Astrocyte (in vitro differentiated cells and primary cell): ENCODE data around the gene RGSL1. TPM values are rescaled to one million over a fixed set of nuclear protein-coding genes. Genes with fewer than 3 reads are reported as not detected.

Experiments
- DNase-seq: peaks from one replicate; pipeline ENCODE4 v3.0.0-alpha.2; 2010; ENCODE audit warnings: low read depth
- FAIRE-seq: peaks from 2 replicates; lab custom pipeline; 2011; peaks lifted over from hg19 to GRCh38; lab: Jason Lieb, UNC
- H2AFZ ChIP-seq: 2 replicates; pipeline ENCODE4 v1.6.0; 2012; ENCODE audit warnings: low read depth, low read length, inconsistent platforms
- H3K27ac ChIP-seq: 2 replicates; pipeline ENCODE4 v1.5.1; 2011; ENCODE audit warnings: low read depth, low read length, inconsistent platforms
- H3K27me3 ChIP-seq: 2 replicates; pipeline ENCODE4 v1.6.0; 2011; ENCODE audit warnings: low read length, inconsistent platforms; ENCODE audit not compliant: insufficient read depth
- H3K36me3 ChIP-seq: 2 replicates; pipeline ENCODE4 v1.5.1; 2011; ENCODE audit warnings: low read length, inconsistent platforms; ENCODE audit not compliant: insufficient read depth
- H3K4me1 ChIP-seq: 2 replicates; pipeline ENCODE4 v1.5.1; 2011; ENCODE audit warnings: low read length, inconsistent platforms; ENCODE audit not compliant: insufficient read depth
- H3K4me2 ChIP-seq: 2 replicates; pipeline ENCODE4 v1.6.0; 2012; ENCODE audit warnings: low read length, inconsistent platforms
- H3K4me3 ChIP-seq: 2 replicates; pipeline ENCODE4 v1.5.1; 2011; ENCODE audit warnings: low read depth, mild to moderate bottlenecking, low read length, inconsistent platforms; ENCODE audit not compliant: insufficient read depth
- H3K79me2 ChIP-seq: 2 replicates; pipeline ENCODE4 v1.6.0; 2012; ENCODE audit warnings: mild to moderate bottlenecking, low read length, inconsistent platforms; ENCODE audit not compliant: insufficient read depth
- H3K9ac ChIP-seq: 2 replicates; pipeline ENCODE4 v1.6.0; 2012; ENCODE audit warnings: mild to moderate bottlenecking, low read length, inconsistent platforms
- H3K9me3 ChIP-seq: 2 replicates; pipeline ENCODE4 v1.5.1; 2012; ENCODE audit warnings: low read depth, mild to moderate bottlenecking, low read length, inconsistent platforms; ENCODE audit not compliant: insufficient read depth
- H4K20me1 ChIP-seq: 2 replicates; pipeline ENCODE4 v1.6.0; 2012; ENCODE audit warnings: low read length, inconsistent platforms; ENCODE audit not compliant: insufficient read depth
- H3K27ac Mint-ChIP-seq: one replicate; pipeline ENCODE4 v1.8.0; 2021; ENCODE audit warnings: mild to moderate bottlenecking, mixed read lengths; ENCODE audit not compliant: unreplicated experiment
- H3K27me3 Mint-ChIP-seq: one replicate; pipeline ENCODE4 v1.8.0; 2021; ENCODE audit warnings: low read depth, mixed read lengths; ENCODE audit not compliant: unreplicated experiment
- H3K36me3 Mint-ChIP-seq: one replicate; pipeline ENCODE4 v1.8.0; 2021; ENCODE audit warnings: low read depth, mixed read lengths; ENCODE audit not compliant: unreplicated experiment
- H3K4me1 Mint-ChIP-seq: one replicate; pipeline ENCODE4 v1.8.0; 2021; ENCODE audit warnings: low read depth, mixed read lengths; ENCODE audit not compliant: unreplicated experiment
- H3K4me3 Mint-ChIP-seq: one replicate; pipeline ENCODE4 v1.8.0; 2021; ENCODE audit warnings: mild to moderate bottlenecking, moderate library complexity, mixed read lengths; ENCODE audit not compliant: unreplicated experiment
- H3K9me3 Mint-ChIP-seq: one replicate; pipeline ENCODE4 v1.8.0; 2021; ENCODE audit warnings: mild to moderate bottlenecking, mixed read lengths; ENCODE audit not compliant: unreplicated experiment
- CTCF ChIP-seq: IDR thresholded peaks from 2 replicates; pipeline ENCODE4 v1.5.1; 2011; ENCODE audit warnings: low read depth, mild to moderate bottlenecking, inconsistent platforms, low read length, moderate library complexity; ENCODE audit not compliant: insufficient read depth
- EZH2 ChIP-seq: IDR thresholded peaks from 2 replicates; pipeline ENCODE4 v1.6.1; 2012; ENCODE audit warnings: mild to moderate bottlenecking, low read length, inconsistent platforms; ENCODE audit not compliant: insufficient read depth
- total RNA-seq: library from RNA; stranded (reverse); gene quantifications from 2 replicates; pipeline ENCODE4 v1.2.1, GENCODE V29; 2021

The RGSL1 gene
- total RNA-seq, 1 donor from 2014 or later: not detected

- Mint-ChIP-seq H3K9me3 (no peaks in the 10 kb centered on the region), H3K36me3 (no peaks in the 10 kb centered on the region), H3K4me3 (no peak overlapping the region), H3K27me3 (peaks cover 2% of the 10 kb centered on the region), H3K27ac (no peak overlapping the region), H3K4me1 (no peaks in the 10 kb centered on the region)
- H3K27me3 ChIP-seq: no peaks in the 10 kb centered on the region
- no peak for TF ChIP-seq EZH2
- H3K27ac ChIP-seq: no peak overlapping the region
- H2AFZ ChIP-seq: no peak overlapping the region
- H3K9ac ChIP-seq: no peak overlapping the region
- H3K4me2 ChIP-seq: no peak overlapping the region
- no peaks in the 10 kb centered on the region for H3K9me3 ChIP-seq
- H3K4me3 ChIP-seq: no peak overlapping the region
- no peak for DNase-seq
- no peaks in the 10 kb centered on the region for H3K4me1 ChIP-seq
- H3K36me3 ChIP-seq: no peaks in the 10 kb centered on the region
- FAIRE-seq: no peak
- H4K20me1 ChIP-seq: no peaks in the 10 kb centered on the region
- H3K79me2 ChIP-seq: no peaks in the 10 kb centered on the region
These were observed 34.7 kb downstream of the RGSL1 start for GRCh38 chr1:182484531-182485257.

GRCh38 chr1:182485861-182486260 lies 35.9 kb downstream of the RGSL1 start:
- Mint-ChIP-seq H3K4me3 (no peak overlapping the region), H3K27ac (no peak overlapping the region), H3K27me3 (peaks cover 2% of the 10 kb centered on the region), H3K4me1 (no peaks in the 10 kb centered on the region), H3K9me3 (no peaks in the 10 kb centered on the region), H3K36me3 (no peaks in the 10 kb centered on the region)
- Histone ChIP-seq H3K4me1 (no peaks in the 10 kb centered on the region), H3K79me2 (no peaks in the 10 kb centered on the region), H3K4me3 (no peak overlapping the region), H3K9ac (no peak overlapping the region), H3K27me3 (no peaks in the 10 kb centered on the region), H3K27ac (no peak overlapping the region), H4K20me1 (no peaks in the 10 kb centered on the region), H3K9me3 (no peaks in the 10 kb centered on the region), H2AFZ (no peak overlapping the region), H3K36me3 (no peaks in the 10 kb centered on the region), H3K4me2 (no peak overlapping the region)
- DNase-seq (no peak), FAIRE-seq (no peak)
- TF ChIP-seq EZH2 (no peak), CTCF (no peak)

GRCh38 chr1:182488803-182489202 lies 38.9 kb downstream of the RGSL1 start:
- Mint-ChIP-seq H3K4me1 (no peaks in the 10 kb centered on the region), H3K9me3 (no peaks in the 10 kb centered on the region), H3K36me3 (no peaks in the 10 kb centered on the region), H3K4me3 (no peak overlapping the region), H3K27me3 (peaks cover 2% of the 10 kb centered on the region), H3K27ac (no peak overlapping the region)
- H3K9me3 ChIP-seq: no peaks in the 10 kb centered on the region
- no peak for FAIRE-seq
- no peak overlapping the region for H3K27ac ChIP-seq
- H3K79me2 ChIP-seq: no peaks in the 10 kb centered on the region
- DNase-seq: no peak
- H3K4me3 ChIP-seq: no peak overlapping the region
- no peak overlapping the region for H2AFZ ChIP-seq
- H4K20me1 ChIP-seq: no peaks in the 10 kb centered on the region
- no peaks in the 10 kb centered on the region for H3K36me3 ChIP-seq
- H3K4me2 ChIP-seq: no peak overlapping the region
- TF ChIP-seq EZH2: no peak
- no peak for TF ChIP-seq CTCF
- no peak overlapping the region for H3K9ac ChIP-seq
- H3K27me3 ChIP-seq: no peaks in the 10 kb centered on the region
- no peaks in the 10 kb centered on the region for H3K4me1 ChIP-seq
